Measurements from ENCODE around the gene VAV2. TPM values are rescaled to one million over a fixed set of nuclear protein-coding genes. Genes with fewer than 3 reads are reported as not detected.

The VAV2 gene
- total RNA-seq, 2 experiments from 2014 or later = 4.7 to 6.4 TPM

- H3K4me1 Mint-ChIP-seq = no peaks in the 10 kb centered on the region
- no peak for ATAC-seq (ENCODE audit: low read depth)
- H3K4me3 Mint-ChIP-seq = no peak overlapping the region
- POLR2A ChIA-PET = no interaction called here
- H3K27me3 Mint-ChIP-seq = peaks cover 2% of the 10 kb centered on the region
- H3K27ac Mint-ChIP-seq = no peak overlapping the region
- no peaks in the 10 kb centered on the region for H3K36me3 Mint-ChIP-seq
- no peak for DNase-seq
- peaks cover 1% of the 10 kb centered on the region for H3K9me3 Mint-ChIP-seq
These were observed 22.2 kb downstream of the VAV2 start for GRCh38 chr9:133969681-133970580.

GRCh38 chr9:133968966-133969617, 23.0 kb downstream of the VAV2 start:
- Mint-ChIP-seq H3K4me1 (no peaks in the 10 kb centered on the region), H3K27me3 (peaks cover 2% of the 10 kb centered on the region), H3K4me3 (no peak overlapping the region), H3K9me3 (peaks cover 4% of the 10 kb centered on the region), H3K36me3 (no peaks in the 10 kb centered on the region), H3K27ac (no peak overlapping the region)
- DNase-seq (no peak), ATAC-seq (ENCODE audit: low read depth) (no peak)
- POLR2A ChIA-PET = interaction anchor here (0.6 kb wide), 1 partner anchor 195 kb away, joined by 4 read pairs; no protein-coding TSS in a partner anchor

GRCh38 chr9:133968428-133968827, 23.7 kb downstream of the VAV2 start:
- Mint-ChIP-seq H3K36me3 (no peaks in the 10 kb centered on the region), H3K4me3 (no peak overlapping the region), H3K9me3 (peaks cover 4% of the 10 kb centered on the region), H3K4me1 (no peaks in the 10 kb centered on the region), H3K27me3 (peaks cover 2% of the 10 kb centered on the region), H3K27ac (no peak overlapping the region)
- no peak for ATAC-seq (ENCODE audit: low read depth)
- no peak for DNase-seq
- POLR2A ChIA-PET = no interaction called here

- Mint-ChIP-seq H3K9me3 (peaks cover 4% of the 10 kb centered on the region), H3K4me1 (no peaks in the 10 kb centered on the region), H3K4me3 (no peak overlapping the region), H3K36me3 (no peaks in the 10 kb centered on the region), H3K27me3 (peaks cover 2% of the 10 kb centered on the region), H3K27ac (no peak overlapping the region)
- POLR2A ChIA-PET = no interaction called here
- DNase-seq (no peak), ATAC-seq (ENCODE audit: low read depth) (no peak)
These were observed 24.9 kb downstream of the VAV2 start for GRCh38 chr9:133967024-133967741.

GRCh38 chr9:133964463-133964862, 27.7 kb downstream of the VAV2 start:
- Mint-ChIP-seq H3K27ac (no peak overlapping the region), H3K9me3 (peaks cover 4% of the 10 kb centered on the region), H3K4me3 (no peak overlapping the region), H3K27me3 (peaks cover 2% of the 10 kb centered on the region), H3K4me1 (no peaks in the 10 kb centered on the region), H3K36me3 (no peaks in the 10 kb centered on the region)
- DNase-seq = no peak
- ATAC-seq (ENCODE audit: low read depth) = no peak
- POLR2A ChIA-PET = no interaction called here

- no peaks in the 10 kb centered on the region for H3K36me3 Mint-ChIP-seq
- ATAC-seq (ENCODE audit: low read depth) (no peak), DNase-seq (no peak)
- H3K4me1 Mint-ChIP-seq = no peaks in the 10 kb centered on the region
- POLR2A ChIA-PET = no interaction called here
- no peak overlapping the region for H3K4me3 Mint-ChIP-seq
- H3K27me3 Mint-ChIP-seq = peaks cover 2% of the 10 kb centered on the region
- H3K27ac Mint-ChIP-seq = no peak overlapping the region
- H3K9me3 Mint-ChIP-seq = peaks cover 4% of the 10 kb centered on the region
These were observed 29.0 kb downstream of the VAV2 start for GRCh38 chr9:133963166-133963565.

- peaks cover 4% of the 10 kb centered on the region for H3K9me3 Mint-ChIP-seq
- H3K27me3 Mint-ChIP-seq = no peaks in the 10 kb centered on the region
- no peaks in the 10 kb centered on the region for H3K36me3 Mint-ChIP-seq
- POLR2A ChIA-PET = no interaction called here
- no peaks in the 10 kb centered on the region for H3K4me1 Mint-ChIP-seq
- no peak overlapping the region for H3K27ac Mint-ChIP-seq
- H3K4me3 Mint-ChIP-seq = no peak overlapping the region
- ATAC-seq (ENCODE audit: low read depth) = no peak
- DNase-seq = no peak
These were observed 29.8 kb downstream of the VAV2 start for GRCh38 chr9:133962341-133962740.

- POLR2A ChIA-PET = interaction anchor here (0.5 kb wide), 1 partner anchor 51 kb away, joined by 4 read pairs; no protein-coding TSS in a partner anchor
- H3K9me3 Mint-ChIP-seq = peaks cover 4% of the 10 kb centered on the region
- no peaks in the 10 kb centered on the region for H3K36me3 Mint-ChIP-seq
- H3K4me1 Mint-ChIP-seq = no peaks in the 10 kb centered on the region
- no peak for ATAC-seq (ENCODE audit: low read depth)
- H3K27me3 Mint-ChIP-seq = no peaks in the 10 kb centered on the region
- H3K4me3 Mint-ChIP-seq = no peak overlapping the region
- no peak overlapping the region for H3K27ac Mint-ChIP-seq
- DNase-seq = no peak
These were observed 30.6 kb downstream of the VAV2 start for GRCh38 chr9:133961226-133962165.

- ATAC-seq (ENCODE audit: low read depth) (no peak), DNase-seq (no peak)
- Mint-ChIP-seq H3K27ac (no peak overlapping the region), H3K4me1 (no peaks in the 10 kb centered on the region), H3K36me3 (no peaks in the 10 kb centered on the region), H3K27me3 (no peaks in the 10 kb centered on the region), H3K9me3 (peaks cover 3% of the 10 kb centered on the region), H3K4me3 (no peak overlapping the region)
- POLR2A ChIA-PET = no interaction called here
These were observed 31.5 kb downstream of the VAV2 start for GRCh38 chr9:133960568-133961129.

- DNase-seq = no peak
- no peaks in the 10 kb centered on the region for H3K27me3 Mint-ChIP-seq
- no peak overlapping the region for H3K4me3 Mint-ChIP-seq
- peaks cover 3% of the 10 kb centered on the region for H3K9me3 Mint-ChIP-seq
- no peaks in the 10 kb centered on the region for H3K4me1 Mint-ChIP-seq
- no peak for ATAC-seq (ENCODE audit: low read depth)
- no peaks in the 10 kb centered on the region for H3K36me3 Mint-ChIP-seq
- POLR2A ChIA-PET = no interaction called here
- H3K27ac Mint-ChIP-seq = no peak overlapping the region
These were observed 32.1 kb downstream of the VAV2 start for GRCh38 chr9:133959966-133960567.

- POLR2A ChIA-PET = no interaction called here
- Mint-ChIP-seq H3K36me3 (no peaks in the 10 kb centered on the region), H3K4me1 (peaks cover 6% of the 10 kb centered on the region), H3K27me3 (no peaks in the 10 kb centered on the region), H3K4me3 (no peak overlapping the region), H3K27ac (no peak overlapping the region), H3K9me3 (no peaks in the 10 kb centered on the region)
- no peak for DNase-seq
- no peak for ATAC-seq (ENCODE audit: low read depth)
These were observed 33.0 kb downstream of the VAV2 start for GRCh38 chr9:133959171-133959570.

- ATAC-seq (ENCODE audit: low read depth) (no peak), DNase-seq (no peak)
- POLR2A ChIA-PET = no interaction called here
- H3K27ac Mint-ChIP-seq = no peak overlapping the region
- no peaks in the 10 kb centered on the region for H3K27me3 Mint-ChIP-seq
- H3K4me1 Mint-ChIP-seq = peaks cover 6% of the 10 kb centered on the region
- no peaks in the 10 kb centered on the region for H3K36me3 Mint-ChIP-seq
- H3K9me3 Mint-ChIP-seq = no peaks in the 10 kb centered on the region
- no peak overlapping the region for H3K4me3 Mint-ChIP-seq
These were observed 33.4 kb downstream of the VAV2 start for GRCh38 chr9:133958756-133959155.

Measured in activated naive CD8-positive, alpha-beta T cell treated with anti-CD3 and anti-CD28 coated beads, Interleukin-2, amount 10 ng/mL, durations not matched to agents 7 days and 5 days (primary cell).